Epithelial cell of proximal tubule (primary cell): Measurements from ENCODE around the gene RAPGEF3. TPM values are rescaled to one million over a fixed set of nuclear protein-coding genes. Genes with fewer than 3 reads are reported as not detected.

Experiments used
- DNase-seq: peaks from one replicate; pipeline ENCODE4 v3.0.0-alpha.2; 2011; ENCODE audit warnings: low read depth
- H3K4me3 ChIP-seq: 2 replicates; pipeline ENCODE4 v1.5.1; 2011; ENCODE audit warnings: low read depth, mild to moderate bottlenecking, low read length
- CTCF ChIP-seq: conservative IDR thresholded peaks from 2 replicates; pipeline ENCODE4 v1.5.1; 2012; ENCODE audit warnings: low read depth, mild to moderate bottlenecking, low read length
- total RNA-seq: library from RNA; depleted of rRNA; stranded (reverse); fragments of >200 nt; gene quantifications from 2 replicates; pipeline ENCODE4 v1.2.3, GENCODE V29; 2015

RAPGEF3 gene
- total RNA-seq, 1 donor from 2014 or later = 102 TPM

- DNase-seq = no peak
- no peak for TF ChIP-seq CTCF
- no peak overlapping the region for H3K4me3 ChIP-seq
Measured at GRCh38 chr12:47736877-47737676, 21.6 kb downstream of the RAPGEF3 start.

GRCh38 chr12:47736216-47736615 lies 22.5 kb downstream of the RAPGEF3 start:
- TF ChIP-seq CTCF = no peak
- no peak for DNase-seq
- H3K4me3 ChIP-seq = no peak overlapping the region

- H3K4me3 ChIP-seq = no peak overlapping the region
- TF ChIP-seq CTCF = no peak
Measured at GRCh38 chr12:47735649-47736048, 23.0 kb downstream of the RAPGEF3 start.

GRCh38 chr12:47734725-47735480 lies 23.8 kb downstream of the RAPGEF3 start:
- no peak for DNase-seq
- TF ChIP-seq CTCF = no peak
- H3K4me3 ChIP-seq = no peak overlapping the region

More at GRCh38 chr12:47735649-47736048, 23.0 kb downstream of the RAPGEF3 start:
- DNase-seq = no peak

GRCh38 chr12:47733142-47733541 lies 25.5 kb downstream of the RAPGEF3 start:
- DNase-seq = no peak
- no peak for TF ChIP-seq CTCF
- no peak overlapping the region for H3K4me3 ChIP-seq

- no peak for TF ChIP-seq CTCF
- H3K4me3 ChIP-seq = no peak overlapping the region
- DNase-seq = no peak
Measured at GRCh38 chr12:47732504-47732903, 26.2 kb downstream of the RAPGEF3 start.
